Uterus (tissue), 4 donors: ENCODE measurements around the gene SIAH2. TPM values are rescaled to one million over a fixed set of nuclear protein-coding genes. Genes with fewer than 3 reads are reported as not detected.

ENCODE experiments used
- DNase-seq, 2 donors: peaks; one replicate each; pipeline ENCODE4 v3.0.0-alpha.2; 2019 to 2020
- H3K27ac ChIP-seq, 2 donors: fragments of 200-600 bp; sonication (generic); 1 replicate in 1 of 2; 2 replicates in 1 of 2; pipeline ENCODE4 v1.5.1; 2016 to 2018
- H3K27me3 ChIP-seq, 2 donors: fragments of 200-600 bp; sonication (generic); one replicate each; pipeline ENCODE4 v1.5.1; 2018 to 2019; ENCODE audit warnings: control low read depth in 1 of 2
- H3K36me3 ChIP-seq, 2 donors: fragments of 200-600 bp; sonication (generic); one replicate each; pipeline ENCODE4 v1.5.1; 2019; ENCODE audit warnings: control low read depth in 1 of 2
- H3K4me1 ChIP-seq, 2 donors: fragments of 200-600 bp; sonication (generic); one replicate each; pipeline ENCODE4 v1.5.1; 2018 to 2019; ENCODE audit warnings: control low read depth in 1 of 2
- H3K4me3 ChIP-seq, 2 donors: fragments of 200-600 bp; sonication (generic); 1 replicate in 1 of 2; 2 replicates in 1 of 2; pipeline ENCODE4 v1.5.1; 2018 to 2019; ENCODE audit warnings: mild to moderate bottlenecking in 1 of 2
- H3K9me3 ChIP-seq, 2 donors: fragments of 200-600 bp; sonication (generic); one replicate each; pipeline ENCODE4 v1.5.1; 2019; ENCODE audit warnings: control low read depth in 1 of 2
- CTCF ChIP-seq, 4 experiments: fragments of 200-600 bp in 2 of 4; fragments of 450-650 bp in 2 of 4; sonication (generic) in 2 of 4; IDR thresholded peaks; one replicate each; pipeline ENCODE4 v1.5.1; 2016 to 2019; ENCODE audit warnings: antibody characterized with exemption in 4 of 4, mild to moderate bottlenecking in 2 of 4, moderate library complexity in 1 of 4
- POLR2A ChIP-seq, 2 donors: fragments of 450-650 bp; IDR thresholded peaks; one replicate each; pipeline ENCODE4 v1.6.1; 2016; ENCODE audit warnings: antibody characterized with exemption in 2 of 2, mild to moderate bottlenecking in 1 of 2, moderate library complexity in 1 of 2
- intact Hi-C: fragments of 100-400 bp; cut with DNase I; formaldehyde crosslinking; loops from one replicate; pipeline ENCODE4 v1.15.1; 2023; ENCODE audit warnings: low total_unique reads
- total RNA-seq, 4 donors: library from RNA; depleted of rRNA in 3 of 4; stranded (reverse); fragments of >200 nt in 3 of 4; gene quantifications; one replicate each; pipeline versions ENCODE4 v1.1.0 to v1.2.4, GENCODE V29; 2014 to 2023
- donor health status: DM: yes; HTN: yes; CAD: no.

The SIAH2 gene
- total RNA-seq, 4 donors from 2014 or later, result 25.4 to 63.8 (median 43.6) TPM

GRCh38 chr3:150784747-150785125 is 21.8 kb upstream of the SIAH2 start:
- DNase-seq, result no peak
- Histone ChIP-seq H3K4me3 (no peak overlapping the region), H3K27me3 (no peaks in the 10 kb centered on the region), H3K27ac (no peak overlapping the region), H3K9me3 (no peaks in the 10 kb centered on the region), H3K36me3 (no peaks in the 10 kb centered on the region), H3K4me1 (no peaks in the 10 kb centered on the region)
- intact Hi-C loops, result loop anchor here (10.0 kb wide), 1 partner anchor 60 kb away; no protein-coding TSS in a partner anchor
- TF ChIP-seq POLR2A (IDR thresholded peaks at IDR 0.05) (no peak), CTCF (IDR thresholded peaks at IDR 0.05) (no peak)

GRCh38 chr3:150783920-150784746 is 21.2 kb upstream of the SIAH2 start:
- no peaks in the 10 kb centered on the region for H3K27me3 ChIP-seq
- H3K36me3 ChIP-seq, result no peaks in the 10 kb centered on the region
- H3K4me3 ChIP-seq, result no peak overlapping the region
- no peak overlapping the region for H3K27ac ChIP-seq
- no peak for DNase-seq
- TF ChIP-seq POLR2A (IDR thresholded peaks at IDR 0.05) (no peak), CTCF (IDR thresholded peaks at IDR 0.05) (no peak)
- H3K4me1 ChIP-seq, result no peaks in the 10 kb centered on the region
- intact Hi-C loops, result loop anchor here (10.0 kb wide), 1 partner anchor 59 kb away; no protein-coding TSS in a partner anchor
- H3K9me3 ChIP-seq, result no peaks in the 10 kb centered on the region

GRCh38 chr3:150783316-150783715 is 20.3 kb upstream of the SIAH2 start:
- H3K27ac ChIP-seq, result no peak overlapping the region
- TF ChIP-seq POLR2A (IDR thresholded peaks at IDR 0.05) (no peak), CTCF (IDR thresholded peaks at IDR 0.05) (no peak)
- intact Hi-C loops, result loop anchor here (10.0 kb wide), 1 partner anchor 59 kb away; no protein-coding TSS in a partner anchor

GRCh38 chr3:150779402-150779858 is 16.5 kb upstream of the SIAH2 start:
- Histone ChIP-seq H3K4me1 (no peaks in the 10 kb centered on the region), H3K27me3 (no peaks in the 10 kb centered on the region), H3K4me3 (no peak overlapping the region), H3K27ac (no peak overlapping the region), H3K36me3 (no peaks in the 10 kb centered on the region), H3K9me3 (no peaks in the 10 kb centered on the region)
- DNase-seq, result no peak
- no peak for TF ChIP-seq POLR2A (IDR thresholded peaks at IDR 0.05)
- TF ChIP-seq CTCF (IDR thresholded peaks at IDR 0.05), result no peak
- intact Hi-C loops, result loop anchor here (10.0 kb wide), 1 partner anchor 365 kb away; no protein-coding TSS in a partner anchor

More at GRCh38 chr3:150783316-150783715, 20.3 kb upstream of the SIAH2 start:
- no peaks in the 10 kb centered on the region for H3K4me1 ChIP-seq
- no peak for DNase-seq
- no peaks in the 10 kb centered on the region for H3K9me3 ChIP-seq
- no peaks in the 10 kb centered on the region for H3K36me3 ChIP-seq
- H3K4me3 ChIP-seq, result no peak overlapping the region
- no peaks in the 10 kb centered on the region for H3K27me3 ChIP-seq

- intact Hi-C loops, result loop anchor here (10.0 kb wide), 1 partner anchor 366 kb away; no protein-coding TSS in a partner anchor
These were observed 15.9 kb upstream of the SIAH2 start for GRCh38 chr3:150778793-150779401.

More at GRCh38 chr3:150778793-150779401, 15.9 kb upstream of the SIAH2 start:
- Histone ChIP-seq H3K27ac (no peak overlapping the region), H3K27me3 (no peaks in the 10 kb centered on the region), H3K4me3 (no peak overlapping the region), H3K9me3 (no peaks in the 10 kb centered on the region), H3K36me3 (no peaks in the 10 kb centered on the region), H3K4me1 (no peaks in the 10 kb centered on the region)
- TF ChIP-seq POLR2A (IDR thresholded peaks at IDR 0.05), result no peak
- no peak for TF ChIP-seq CTCF (IDR thresholded peaks at IDR 0.05)
- no peak for DNase-seq
